ENCODE results near the gene GPC6.
A peak's percentile ranks its signal among the peaks of the same experiment; 100 is the strongest.
"Not testable (repeated sequence)": the region's sequence is repeated elsewhere in the genome, so short reads cannot be mapped to it uniquely, and the experiment has no call there.

GPC6 gene

GRCh38 chr13:93226623-93227279, at the start of gene GPC6:
TSS of gene GPC6 (plus strand) at chr13:93226807.
- DNase-seq = peak; percentile 83 to 93

- DNase-seq = no peak
Observed at GRCh38 chr13:93180356-93180969, 46.1 kb upstream of the GPC6 start.

GRCh38 chr13:93182406-93182805, 44.2 kb upstream of the GPC6 start:
- no peak for DNase-seq

- no peak for DNase-seq
Observed at GRCh38 chr13:93183302-93183701, 43.3 kb upstream of the GPC6 start.

GRCh38 chr13:93190006-93190405, 36.6 kb upstream of the GPC6 start:
- DNase-seq = no peak

- DNase-seq = no peak
Observed at GRCh38 chr13:93193682-93194081, 32.9 kb upstream of the GPC6 start.

GRCh38 chr13:93199856-93200255, 26.8 kb upstream of the GPC6 start:
- no peak for DNase-seq

- no peak for DNase-seq
Observed at GRCh38 chr13:93200626-93201025, 26.0 kb upstream of the GPC6 start.

GRCh38 chr13:93201992-93202558, 24.5 kb upstream of the GPC6 start:
- DNase-seq = no peak

- not testable (repeated sequence) for DNase-seq
Observed at GRCh38 chr13:93206778-93207392, 19.7 kb upstream of the GPC6 start.

GRCh38 chr13:93216122-93216521, 10.5 kb upstream of the GPC6 start:
- DNase-seq = no peak

GRCh38 chr13:93217721-93218261, 8.8 kb upstream of the GPC6 start:
- no peak for DNase-seq

- DNase-seq = no peak
Observed at GRCh38 chr13:93218583-93218982, 8.0 kb upstream of the GPC6 start.

GRCh38 chr13:93220073-93220472, 6.5 kb upstream of the GPC6 start:
- no peak for DNase-seq

- DNase-seq = no peak
Observed at GRCh38 chr13:93222976-93223375, 3.6 kb upstream of the GPC6 start.

GRCh38 chr13:93224535-93224934, 2.1 kb upstream of the GPC6 start:
- no peak for DNase-seq

GRCh38 chr13:93225610-93226009, 997 bp upstream of the GPC6 start:
- no peak for DNase-seq

GRCh38 chr13:93226065-93226622, 463 bp upstream of the GPC6 start:
- no peak for DNase-seq

- DNase-seq = peak; percentile 69 to 79
Observed at GRCh38 chr13:93227280-93227877, 772 bp downstream of the GPC6 start.

- DNase-seq = peak; percentile 73 to 87
Observed at GRCh38 chr13:93227878-93228642, 1.5 kb downstream of the GPC6 start.

GRCh38 chr13:93228643-93228937, 2.0 kb downstream of the GPC6 start:
- DNase-seq = no peak

GRCh38 chr13:93230261-93230855, 3.8 kb downstream of the GPC6 start:
- DNase-seq = no peak
